K562 (cell line): ENCODE measurements around the gene ERBB3. TPM values are rescaled to one million over a fixed set of nuclear protein-coding genes. Genes with fewer than 3 reads are reported as not detected.

Experiments
- CBX1 ChIP-seq: sonication (generic); IDR thresholded peaks from 2 replicates; pipeline ENCODE4 v1.6.1; 2016; ENCODE audit warnings: antibody characterized with exemption, low read depth, mild to moderate bottlenecking
- CREBBP ChIP-seq: IDR thresholded peaks from one replicate; pipeline ENCODE4 v1.6.1; 2012; ENCODE audit warnings: low read depth, mild to moderate bottlenecking, control low read depth, inconsistent platforms, low read length
- CXXC5 ChIP-seq: fragments of 250-450 bp; sonication (Bioruptor Pico); IDR thresholded peaks from 2 replicates; pipeline ENCODE4 v1.8.0; 2022; ENCODE audit warnings: inconsistent platforms, mild to moderate bottlenecking, moderate library complexity
- EHMT2 ChIP-seq: fragments of 450-650 bp; IDR thresholded peaks from 2 replicates; pipeline ENCODE4 v1.6.1; 2018; ENCODE audit warnings: antibody characterized with exemption
- GATAD2A ChIP-seq: fragments of 450-650 bp; IDR thresholded peaks from 2 replicates; pipeline ENCODE4 v1.6.1; 2017
- HEY1 ChIP-seq: fragments of 250-450 bp; sonication (Bioruptor Pico); IDR thresholded peaks from 2 replicates; pipeline ENCODE4 v1.5.0; 2020; ENCODE audit warnings: mild to moderate bottlenecking, moderate library complexity, borderline replicate concordance
- MBD2 ChIP-seq: sonication (generic); IDR thresholded peaks from 2 replicates; pipeline ENCODE4 v1.6.1; 2016; ENCODE audit warnings: low read depth, borderline replicate concordance
- RBM34 ChIP-seq: fragments of 200-400 bp; formaldehyde crosslinking; IDR thresholded peaks from 2 replicates; pipeline ENCODE4 v1.6.1; 2018; ENCODE audit warnings: low read length, borderline replicate concordance; ENCODE audit not compliant: insufficient read depth
- SMARCC2 ChIP-seq: fragments of 450-650 bp; IDR thresholded peaks from 2 replicates; pipeline ENCODE4 v1.6.1; 2017; ENCODE audit warnings: antibody characterized with exemption, moderate library complexity, mild to moderate bottlenecking, low read depth
- SP1 ChIP-seq: sonication (generic); formaldehyde crosslinking; IDR thresholded peaks from 2 replicates; pipeline ENCODE4 v1.8.1; 2022; ENCODE audit warnings: mild to moderate bottlenecking, missing genetic modification reagents
- TOE1 ChIP-seq, 2 experiments: fragments of 450-650 bp in 1 of 2; sonication (generic) in 1 of 2; formaldehyde crosslinking in 1 of 2; IDR thresholded peaks; 2 replicates each; pipeline versions ENCODE4 v1.7.1 to v1.8.0; 2016 to 2022; ENCODE audit warnings: borderline replicate concordance in 2 of 2, mild to moderate bottlenecking in 2 of 2, antibody characterized with exemption in 1 of 2, inconsistent platforms in 1 of 2, low read depth in 1 of 2, missing genetic modification reagents in 1 of 2, moderate library complexity in 1 of 2
- ZFP30 ChIP-seq: fragments of 250-450 bp; sonication (Bioruptor Pico); IDR thresholded peaks from 2 replicates; pipeline ENCODE4 v1.8.0; 2022; ENCODE audit warnings: moderate library complexity, mild to moderate bottlenecking, inconsistent platforms, borderline replicate concordance
- ZNF12 ChIP-seq: sonication (generic); formaldehyde crosslinking; IDR thresholded peaks from 2 replicates; pipeline ENCODE4 v1.4.0; 2020; ENCODE audit warnings: mild to moderate bottlenecking, missing genetic modification reagents
- ZNF197 ChIP-seq: fragments of 200-800 bp; sonication (Bioruptor generic); IDR thresholded peaks from 2 replicates; pipeline ENCODE4 v1.6.1; 2016; ENCODE audit warnings: low read depth, missing genetic modification characterization, missing compliant biosample characterization
- ZNF3 ChIP-seq: fragments of 250-450 bp; sonication (Bioruptor Pico); IDR thresholded peaks from 2 replicates; pipeline ENCODE4 v1.5.0; 2021; ENCODE audit warnings: mild to moderate bottlenecking, moderate library complexity
- ZNF347 ChIP-seq: fragments of 450-650 bp; formaldehyde crosslinking; IDR thresholded peaks from 2 replicates; pipeline ENCODE4 v1.4.0; 2020; ENCODE audit warnings: low read depth, mild to moderate bottlenecking, moderate library complexity
- ZNF354B ChIP-seq: fragments of 250-450 bp; sonication (Bioruptor Pico); IDR thresholded peaks from 2 replicates; pipeline ENCODE4 v1.4.0; 2020
- ZNF384 ChIP-seq: IDR thresholded peaks from 2 replicates; pipeline ENCODE4 v1.6.1; 2012; ENCODE audit warnings: low read depth, low read length, improper control_type of control experiment
- ZNF778 ChIP-seq: fragments of 450-650 bp; formaldehyde crosslinking; IDR thresholded peaks from 2 replicates; pipeline ENCODE4 v1.4.0; 2020; ENCODE audit warnings: mild to moderate bottlenecking, moderate library complexity
- polyA plus RNA-seq, 8 experiments: library from polyadenylated mRNA; depleted of rRNA in 4 of 8; stranded (reverse) in 5 of 8; unstranded in 3 of 8; fragments of >200 nt; fragmentation: Nextera tagmentation in 2 of 8; fragmentation: Illumina TruSeq in 1 of 8; extraction: Ambion mirVana in 2 of 8; extraction: Trizol in 1 of 8; gene quantifications; 2 replicates each; pipeline versions ENCODE4 v1.2.1 to v1.2.3, GENCODE V29; 2011 to 2014; ENCODE audit warnings: inconsistent platforms in 1 of 8, missing spikeins in 1 of 8
- total RNA-seq, 7 experiments: library from RNA; depleted of rRNA in 6 of 7; stranded (reverse); fragments of >200 nt in 6 of 7; fragmentation: Illumina TruSeq in 2 of 7; extraction: Trizol in 2 of 7; gene quantifications; 2 replicates each; pipeline versions ENCODE4 v1.2.1 to v1.2.3, GENCODE V29; 2011 to 2021; ENCODE audit warnings: low replicate concordance in 1 of 7
- TF ChIP-seq, protein P1 (sequence below): fragments of 200-800 bp; sonication (Bioruptor generic); IDR thresholded peaks from 2 replicates; pipeline ENCODE4 v1.6.1; 2017; ENCODE audit warnings: missing genetic modification characterization, missing compliant biosample characterization
- TF ChIP-seq, protein P2 (sequence below): fragments of 450-650 bp; IDR thresholded peaks from 2 replicates; pipeline ENCODE4 v1.6.1; 2016; ENCODE audit warnings: mild to moderate bottlenecking
- TF ChIP-seq, protein P3 (sequence below): fragments of 250-450 bp; sonication (Bioruptor Pico); IDR thresholded peaks from 2 replicates; pipeline ENCODE4 v1.5.0; 2021; ENCODE audit warnings: mild to moderate bottlenecking, moderate library complexity

Gene ERBB3
- total and polyA plus RNA-seq, 9 of the 15 experiments (the other 6 are each of a cell fraction or from before 2014, with no cell fraction given): 1.5 to 5.4 (median 3.8) TPM

DNA sequence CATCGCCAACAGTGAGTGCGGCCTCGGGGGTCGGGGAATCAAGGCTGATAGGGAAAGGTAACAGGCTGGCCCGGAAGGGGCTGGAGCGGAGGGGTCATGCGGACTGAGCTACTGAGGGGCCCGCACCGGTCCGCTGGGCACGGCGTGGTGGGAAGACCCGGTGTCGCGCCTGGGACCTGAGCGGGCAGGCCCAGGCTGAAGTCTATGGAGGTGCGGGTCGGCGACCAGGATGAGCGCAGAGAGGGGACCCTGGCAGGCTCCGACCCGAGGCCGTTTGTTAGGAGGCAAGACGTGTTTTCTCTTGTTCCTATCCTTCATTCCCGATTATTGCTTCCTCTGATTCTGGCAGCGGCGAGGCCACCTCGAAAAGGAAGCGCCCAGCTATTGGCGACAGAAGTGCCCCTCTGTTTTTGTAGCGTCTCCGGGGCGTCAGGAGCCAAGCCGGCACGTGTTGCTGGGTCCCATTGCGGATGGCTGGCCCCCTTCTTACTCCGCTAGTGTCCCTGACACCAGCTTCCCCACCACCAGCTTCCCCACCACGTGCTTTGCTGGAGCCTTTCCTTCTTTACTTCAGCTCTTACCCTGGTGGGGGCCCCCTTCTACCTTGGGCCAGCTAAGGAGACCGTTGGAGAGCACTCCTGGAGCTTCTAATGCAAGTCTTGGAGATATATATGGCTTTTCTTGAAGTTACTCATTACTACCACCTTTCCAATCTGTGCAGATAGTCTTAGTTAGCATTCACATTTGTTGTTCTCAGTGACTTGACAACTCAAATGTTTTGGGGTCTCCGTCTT, 25.0 kb downstream of the ERBB3 start (continued):
- no peak for TF ChIP-seq ZNF347 (CRISPR knock-in tag)
- TF ChIP-seq MBD2: no peak
- TF ChIP-seq, protein P1, sequence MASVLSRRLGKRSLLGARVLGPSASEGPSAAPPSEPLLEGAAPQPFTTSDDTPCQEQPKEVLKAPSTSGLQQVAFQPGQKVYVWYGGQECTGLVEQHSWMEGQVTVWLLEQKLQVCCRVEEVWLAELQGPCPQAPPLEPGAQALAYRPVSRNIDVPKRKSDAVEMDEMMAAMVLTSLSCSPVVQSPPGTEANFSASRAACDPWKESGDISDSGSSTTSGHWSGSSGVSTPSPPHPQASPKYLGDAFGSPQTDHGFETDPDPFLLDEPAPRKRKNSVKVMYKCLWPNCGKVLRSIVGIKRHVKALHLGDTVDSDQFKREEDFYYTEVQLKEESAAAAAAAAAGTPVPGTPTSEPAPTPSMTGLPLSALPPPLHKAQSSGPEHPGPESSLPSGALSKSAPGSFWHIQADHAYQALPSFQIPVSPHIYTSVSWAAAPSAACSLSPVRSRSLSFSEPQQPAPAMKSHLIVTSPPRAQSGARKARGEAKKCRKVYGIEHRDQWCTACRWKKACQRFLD: no peak; the same call in 1 of the 2 replicates
- no peak for TF ChIP-seq ZNF384
- no peak for TF ChIP-seq ZNF778 (CRISPR knock-in tag)
- no peak for TF ChIP-seq HEY1 (CRISPR knock-in tag)
- no peak for TF ChIP-seq RBM34
- no peak for TF ChIP-seq CREBBP
- TF ChIP-seq, protein P2, sequence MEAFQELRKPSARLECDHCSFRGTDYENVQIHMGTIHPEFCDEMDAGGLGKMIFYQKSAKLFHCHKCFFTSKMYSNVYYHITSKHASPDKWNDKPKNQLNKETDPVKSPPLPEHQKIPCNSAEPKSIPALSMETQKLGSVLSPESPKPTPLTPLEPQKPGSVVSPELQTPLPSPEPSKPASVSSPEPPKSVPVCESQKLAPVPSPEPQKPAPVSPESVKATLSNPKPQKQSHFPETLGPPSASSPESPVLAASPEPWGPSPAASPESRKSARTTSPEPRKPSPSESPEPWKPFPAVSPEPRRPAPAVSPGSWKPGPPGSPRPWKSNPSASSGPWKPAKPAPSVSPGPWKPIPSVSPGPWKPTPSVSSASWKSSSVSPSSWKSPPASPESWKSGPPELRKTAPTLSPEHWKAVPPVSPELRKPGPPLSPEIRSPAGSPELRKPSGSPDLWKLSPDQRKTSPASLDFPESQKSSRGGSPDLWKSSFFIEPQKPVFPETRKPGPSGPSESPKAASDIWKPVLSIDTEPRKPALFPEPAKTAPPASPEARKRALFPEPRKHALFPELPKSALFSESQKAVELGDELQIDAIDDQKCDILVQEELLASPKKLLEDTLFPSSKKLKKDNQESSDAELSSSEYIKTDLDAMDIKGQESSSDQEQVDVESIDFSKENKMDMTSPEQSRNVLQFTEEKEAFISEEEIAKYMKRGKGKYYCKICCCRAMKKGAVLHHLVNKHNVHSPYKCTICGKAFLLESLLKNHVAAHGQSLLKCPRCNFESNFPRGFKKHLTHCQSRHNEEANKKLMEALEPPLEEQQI: no peak
- TF ChIP-seq ZFP30 (CRISPR knock-in tag): no peak
- TF ChIP-seq EHMT2: no peak
- TF ChIP-seq, protein P3, sequence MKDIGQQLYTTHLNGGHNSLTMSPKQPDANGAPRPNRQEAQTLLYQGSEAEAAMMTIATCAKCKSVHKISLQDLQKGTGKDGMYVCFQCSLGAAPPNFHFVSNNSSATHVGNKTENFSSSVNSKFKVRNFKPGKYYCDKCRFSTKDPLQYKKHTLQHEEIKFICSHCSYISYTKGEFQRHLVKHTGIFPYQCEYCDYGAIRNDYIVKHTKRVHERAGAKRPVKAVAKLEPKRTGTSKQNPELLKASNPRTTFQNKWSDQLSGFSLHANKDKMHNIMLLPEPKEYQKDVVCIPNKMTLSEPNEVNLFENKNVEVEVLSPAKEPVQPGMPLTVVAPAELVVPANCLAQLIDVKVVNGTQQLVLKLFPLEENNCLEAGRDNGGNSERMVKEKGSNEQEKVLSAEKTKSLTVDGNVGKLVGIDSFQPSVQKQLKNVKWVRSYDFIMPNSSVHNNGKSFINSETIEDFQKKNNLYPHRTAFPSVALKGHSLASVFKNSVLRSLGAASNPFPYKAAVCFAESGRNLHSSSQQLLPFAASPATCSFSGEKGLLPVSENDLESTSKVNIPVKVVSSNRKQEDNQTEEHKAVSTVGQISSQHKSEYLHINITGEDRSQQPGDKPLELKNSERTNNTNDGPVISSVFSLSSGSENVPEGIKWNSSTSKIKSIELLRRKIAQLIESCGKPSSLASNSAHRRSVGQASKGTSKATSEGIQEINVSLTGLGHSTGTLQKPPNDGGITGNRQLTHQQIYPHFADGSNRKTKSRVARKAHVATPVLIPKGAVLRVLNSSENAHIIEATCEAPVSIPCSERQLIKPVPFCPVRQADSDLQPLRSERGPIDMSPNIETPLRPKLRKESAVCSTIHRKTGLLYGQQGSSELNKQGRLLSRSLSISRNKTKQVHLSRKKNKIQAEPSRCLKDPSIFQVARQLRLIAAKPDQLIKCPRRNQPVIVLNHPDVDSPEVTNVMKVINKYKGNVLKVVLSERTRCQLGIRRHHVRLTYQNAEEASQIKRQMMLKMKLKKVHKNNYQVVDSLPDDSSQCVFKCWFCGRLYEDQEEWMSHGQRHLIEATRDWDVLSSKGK (CRISPR knock-in tag): no peak
- no peak for TF ChIP-seq GATAD2A
- TF ChIP-seq CBX1: no peak
- peak; percentile 12; the same call in 1 of the 2 replicates for TF ChIP-seq TOE1 (IDR thresholded peaks at IDR 0.05; ENCODE audit: borderline replicate concordance)
- peak; percentile 19; the same call in 1 of the 2 replicates for TF ChIP-seq TOE1 (CRISPR knock-in tag; IDR thresholded peaks at IDR 0.05; ENCODE audit: borderline replicate concordance, low read depth)
- TF ChIP-seq CXXC5 (CRISPR knock-in tag): peak; percentile 27
- no peak for TF ChIP-seq SP1
- no peak for TF ChIP-seq SMARCC2
- TF ChIP-seq ZNF197 (CRISPR knock-in tag): no peak
- no peak for TF ChIP-seq ZNF12 (CRISPR knock-in tag)
- TF ChIP-seq ZNF3 (CRISPR knock-in tag): no peak
- no peak for TF ChIP-seq ZNF354B
